Ishikawa (cell line): ENCODE measurements around the gene PSMD2.

Experiments used
- MAX ChIP-seq: IDR thresholded peaks from 2 replicates; pipeline ENCODE4 v1.6.1; 2012
- RAD21 ChIP-seq: IDR thresholded peaks from 2 replicates; pipeline ENCODE4 v1.6.1; 2012; ENCODE audit warnings: low read depth
- REST ChIP-seq: IDR thresholded peaks from 2 replicates; pipeline ENCODE4 v1.6.1; 2012; ENCODE audit warnings: low read depth, mild to moderate bottlenecking

GRCh38 chr3:184341925-184342324, 42.9 kb downstream of the PSMD2 start:
- TF ChIP-seq REST (no peak), RAD21 (no peak), MAX (0 out of 2 replicates have a peak, but pooled peaks have one; percentile 17)
